Measurements from ENCODE around the gene CBFA2T3. TPM values are rescaled to one million over a fixed set of nuclear protein-coding genes. Genes with fewer than 3 reads are reported as not detected.
A peak's percentile ranks its signal among the peaks of the same experiment; 100 is the strongest.

CBFA2T3 gene
- total RNA-seq, 6 experiments from 2014 or later: 2.5 to 9.8 (median 4.2) TPM

GRCh38 chr16:88972349-88972748 lies 4.7 kb downstream of the CBFA2T3 start:
- Histone ChIP-seq H3K4me3 (no peak overlapping the region), H3K27me3 (no peaks in the 10 kb centered on the region), H3K27ac (no peak overlapping the region), H3K9me3 (no peaks in the 10 kb centered on the region), H3K36me3 (no peaks in the 10 kb centered on the region), H3K4me1 (no peaks in the 10 kb centered on the region)
- TF ChIP-seq, protein P1, sequence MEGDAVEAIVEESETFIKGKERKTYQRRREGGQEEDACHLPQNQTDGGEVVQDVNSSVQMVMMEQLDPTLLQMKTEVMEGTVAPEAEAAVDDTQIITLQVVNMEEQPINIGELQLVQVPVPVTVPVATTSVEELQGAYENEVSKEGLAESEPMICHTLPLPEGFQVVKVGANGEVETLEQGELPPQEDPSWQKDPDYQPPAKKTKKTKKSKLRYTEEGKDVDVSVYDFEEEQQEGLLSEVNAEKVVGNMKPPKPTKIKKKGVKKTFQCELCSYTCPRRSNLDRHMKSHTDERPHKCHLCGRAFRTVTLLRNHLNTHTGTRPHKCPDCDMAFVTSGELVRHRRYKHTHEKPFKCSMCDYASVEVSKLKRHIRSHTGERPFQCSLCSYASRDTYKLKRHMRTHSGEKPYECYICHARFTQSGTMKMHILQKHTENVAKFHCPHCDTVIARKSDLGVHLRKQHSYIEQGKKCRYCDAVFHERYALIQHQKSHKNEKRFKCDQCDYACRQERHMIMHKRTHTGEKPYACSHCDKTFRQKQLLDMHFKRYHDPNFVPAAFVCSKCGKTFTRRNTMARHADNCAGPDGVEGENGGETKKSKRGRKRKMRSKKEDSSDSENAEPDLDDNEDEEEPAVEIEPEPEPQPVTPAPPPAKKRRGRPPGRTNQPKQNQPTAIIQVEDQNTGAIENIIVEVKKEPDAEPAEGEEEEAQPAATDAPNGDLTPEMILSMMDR (IDR thresholded peaks at IDR 0.05): no peak
- no peak for TF ChIP-seq POLR2A (IDR thresholded peaks at IDR 0.05)
- DNase-seq (no peak), ATAC-seq (no peak)
- intact Hi-C loops (cut with DNase I): no loop called here
- 23% methylated on average over 5 of the region's 6 CpGs for WGBS (ENCODE audit: insufficient coverage, low coverage, low lambda C conversion rate, missing lambda C conversion rate)

GRCh38 chr16:88971371-88972097 lies 5.5 kb downstream of the CBFA2T3 start:
- no peak for DNase-seq
- H3K27ac ChIP-seq: no peak overlapping the region
- TF ChIP-seq, protein P1 (IDR thresholded peaks at IDR 0.05): no peak
- no peaks in the 10 kb centered on the region for H3K4me1 ChIP-seq
- no peaks in the 10 kb centered on the region for H3K36me3 ChIP-seq
- ATAC-seq: peak; percentile 16 to 60 (median 36)
- intact Hi-C loops (cut with DNase I): no loop called here
- no peaks in the 10 kb centered on the region for H3K9me3 ChIP-seq
- H3K27me3 ChIP-seq: no peaks in the 10 kb centered on the region
- H3K4me3 ChIP-seq: no peak overlapping the region
- WGBS (ENCODE audit: insufficient coverage, low coverage, low lambda C conversion rate, missing lambda C conversion rate): 43% methylated on average over 13 of the region's 29 CpGs

- 41% methylated on average over 11 of the region's 31 CpGs for WGBS (ENCODE audit: insufficient coverage, low coverage, low lambda C conversion rate, missing lambda C conversion rate)
- no peak overlapping the region for H3K27ac ChIP-seq
- TF ChIP-seq POLR2A (IDR thresholded peaks at IDR 0.05): no peak
- TF ChIP-seq, protein P1 (IDR thresholded peaks at IDR 0.05): no peak
- H3K36me3 ChIP-seq: no peaks in the 10 kb centered on the region
- ATAC-seq: no peak
- no peak overlapping the region for H3K4me3 ChIP-seq
- no peaks in the 10 kb centered on the region for H3K27me3 ChIP-seq
- H3K4me1 ChIP-seq: no peaks in the 10 kb centered on the region
- intact Hi-C loops (cut with DNase I): no loop called here
- DNase-seq: no peak
- no peaks in the 10 kb centered on the region for H3K9me3 ChIP-seq
These were observed 6.4 kb downstream of the CBFA2T3 start for GRCh38 chr16:88970539-88971065.

DNA sequence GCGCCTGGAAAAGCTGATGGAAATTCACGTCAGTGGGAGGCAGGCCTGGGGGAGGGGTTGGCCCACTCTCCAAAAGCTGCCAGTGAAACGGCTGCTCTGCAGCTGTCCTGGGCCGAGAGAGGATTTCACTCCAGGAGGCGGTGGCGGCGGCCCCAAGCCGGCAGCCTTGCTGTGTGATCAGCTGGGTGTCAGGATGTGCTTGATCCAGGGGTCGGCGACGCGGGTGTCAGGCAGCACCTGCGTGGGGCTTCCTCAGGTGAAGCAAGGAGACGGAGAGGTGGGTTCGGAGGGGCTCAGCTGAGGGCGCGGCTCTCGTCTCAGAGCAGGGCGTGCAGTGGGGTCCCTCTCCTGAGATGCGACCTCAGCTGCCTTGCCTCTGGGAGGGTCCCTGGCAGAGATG lies 7.0 kb downstream of the CBFA2T3 start:
- Histone ChIP-seq H3K27ac (no peak overlapping the region), H3K4me1 (no peaks in the 10 kb centered on the region), H3K9me3 (no peaks in the 10 kb centered on the region), H3K4me3 (no peak overlapping the region), H3K36me3 (no peaks in the 10 kb centered on the region), H3K27me3 (no peaks in the 10 kb centered on the region)
- no peak for TF ChIP-seq POLR2A (IDR thresholded peaks at IDR 0.05)
- TF ChIP-seq, protein P1 (IDR thresholded peaks at IDR 0.05): no peak
- DNase-seq (no peak), ATAC-seq (no peak)
- intact Hi-C loops (cut with DNase I): no loop called here
- 63% methylated on average over 5 of the region's 20 CpGs for WGBS (ENCODE audit: insufficient coverage, low coverage, low lambda C conversion rate, missing lambda C conversion rate)
